Measurements from ENCODE around the gene POC5.

GRCh38 chr5:75675783-75676182 lies 41.5 kb downstream of the POC5 start:
- TF ChIP-seq ZNF274 (IDR thresholded peaks at IDR 0.05; ENCODE audit: low read depth, low read length) (no peak), YY1 (IDR thresholded peaks at IDR 0.05; ENCODE audit: insufficient read depth, insufficient read length) (no peak), SUZ12 (IDR thresholded peaks at IDR 0.05; ENCODE audit: extremely low read depth, insufficient read depth, insufficient read length) (no peak)
